Osteoblast (primary cell): ENCODE results near the gene TESK2. TPM values are rescaled to one million over a fixed set of nuclear protein-coding genes. Genes with fewer than 3 reads are reported as not detected.

Experiments
- DNase-seq: peaks from one replicate; pipeline ENCODE4 v3.0.0; 2011; ENCODE audit warnings: low spot score, mixed read lengths; ENCODE audit not compliant: insufficient read length; ENCODE audit errors: missing footprints
- H2AFZ ChIP-seq: 2 replicates; pipeline ENCODE4 v1.6.0; 2011; ENCODE audit warnings: mild to moderate bottlenecking, low read length
- H3K27ac ChIP-seq: 2 replicates; pipeline ENCODE4 v1.5.1; 2011; ENCODE audit warnings: mild to moderate bottlenecking, low read depth, low read length, moderate library complexity
- H3K27me3 ChIP-seq: 2 replicates; pipeline ENCODE4 v1.6.0; 2012; ENCODE audit warnings: mild to moderate bottlenecking, control low read depth, inconsistent platforms, low read length, moderate library complexity; ENCODE audit not compliant: insufficient read depth
- H3K36me3 ChIP-seq: 2 replicates; pipeline ENCODE4 v1.5.1; 2011; ENCODE audit warnings: mild to moderate bottlenecking, low read length, control low read depth, moderate library complexity; ENCODE audit not compliant: insufficient read depth
- H3K4me1 ChIP-seq: 2 replicates; pipeline ENCODE4 v1.5.1; 2011; ENCODE audit warnings: mild to moderate bottlenecking, low read length, control low read depth, moderate library complexity; ENCODE audit not compliant: insufficient read depth
- H3K4me2 ChIP-seq: 2 replicates; pipeline ENCODE4 v1.6.0; 2011; ENCODE audit warnings: mild to moderate bottlenecking, low read length; ENCODE audit not compliant: insufficient read depth
- H3K4me3 ChIP-seq: fragments of 200-600 bp; sonication (generic); 3 replicates; pipeline ENCODE4 v1.5.1; 2012; ENCODE audit warnings: mild to moderate bottlenecking, low read length, inconsistent platforms; ENCODE audit not compliant: insufficient read depth
- H3K79me2 ChIP-seq: 2 replicates; pipeline ENCODE4 v1.6.0; 2012; ENCODE audit warnings: mild to moderate bottlenecking, low read length, control low read depth, inconsistent platforms; ENCODE audit not compliant: insufficient read depth
- H3K9me3 ChIP-seq: 2 replicates; pipeline ENCODE4 v1.5.1; 2011; ENCODE audit warnings: low read depth, low read length, control low read depth
- H4K20me1 ChIP-seq: 2 replicates; pipeline ENCODE4 v1.6.0; 2012; ENCODE audit warnings: mild to moderate bottlenecking, low read length, control low read depth; ENCODE audit not compliant: insufficient read depth
- CTCF ChIP-seq: IDR thresholded peaks from 2 replicates; pipeline ENCODE4 v1.5.1; 2011; ENCODE audit warnings: mild to moderate bottlenecking, low read depth, low read length, moderate library complexity; ENCODE audit errors: extremely low read depth
- total RNA-seq: library from RNA; depleted of rRNA; stranded (reverse); fragments of >200 nt; gene quantifications from 2 replicates; pipeline ENCODE4 v1.2.3, GENCODE V29; 2012

TESK2 gene
- total RNA-seq, 1 donor, result 5.4 TPM

GRCh38 chr1:45339789-45340558 lies 151.0 kb downstream of the TESK2 start, which contains the start of the genes MUTYH and TOE1:
Gene MUTYH (minus strand): TSS chr1:45340440. CDS start chr1:45334505, 5,935 bp downstream.
Gene TOE1 (plus strand): TSS chr1:45340170. CDS start chr1:45340253, 83 bp downstream.
- H3K36me3 ChIP-seq, result peaks cover 34% of the 10 kb centered on the region
- H3K27me3 ChIP-seq, result no peaks in the 10 kb centered on the region
- peak; percentile 98 for DNase-seq
- peaks cover 2% of the 10 kb centered on the region for H4K20me1 ChIP-seq
- H3K79me2 ChIP-seq, result peaks cover 34% of the 10 kb centered on the region
- no peaks in the 10 kb centered on the region for H3K9me3 ChIP-seq
- H3K27ac ChIP-seq, result peak within 1 kb of the TSS; percentile 95
- peak within 1 kb of the TSS; percentile 94 for H3K4me3 ChIP-seq
- no peak for TF ChIP-seq CTCF
- peaks cover 19% of the 10 kb centered on the region for H3K4me1 ChIP-seq
- H2AFZ ChIP-seq, result peak within 1 kb of the TSS; percentile 98
- peak within 1 kb of the TSS; percentile 85 for H3K4me2 ChIP-seq

- no peaks in the 10 kb centered on the region for H3K9me3 ChIP-seq
- no peak for DNase-seq
- peaks cover 20% of the 10 kb centered on the region for H3K36me3 ChIP-seq
- H3K4me3 ChIP-seq, result no peak overlapping the region
- no peaks in the 10 kb centered on the region for H3K27me3 ChIP-seq
- no peak for TF ChIP-seq CTCF
- no peak overlapping the region for H2AFZ ChIP-seq
- H3K27ac ChIP-seq, result no peak overlapping the region
- H3K79me2 ChIP-seq, result peaks cover 32% of the 10 kb centered on the region
- no peak overlapping the region for H3K4me2 ChIP-seq
- H4K20me1 ChIP-seq, result peaks cover 2% of the 10 kb centered on the region
- H3K4me1 ChIP-seq, result peaks cover 19% of the 10 kb centered on the region
Observed at GRCh38 chr1:45337630-45338325, 153.2 kb downstream of the TESK2 start.

- no peak overlapping the region for H3K4me3 ChIP-seq
- H3K9me3 ChIP-seq, result no peaks in the 10 kb centered on the region
- DNase-seq, result no peak
- no peaks in the 10 kb centered on the region for H3K27me3 ChIP-seq
- peaks cover 16% of the 10 kb centered on the region for H3K36me3 ChIP-seq
- peaks cover 8% of the 10 kb centered on the region for H3K4me1 ChIP-seq
- H3K79me2 ChIP-seq, result peaks cover 16% of the 10 kb centered on the region
- H4K20me1 ChIP-seq, result no peaks in the 10 kb centered on the region
- H3K4me2 ChIP-seq, result no peak overlapping the region
- no peak overlapping the region for H3K27ac ChIP-seq
- TF ChIP-seq CTCF, result no peak
- H2AFZ ChIP-seq, result no peak overlapping the region
Observed at GRCh38 chr1:45335855-45336324, 155.1 kb downstream of the TESK2 start.
